Stomach (tissue), 9 donors: Measurements from ENCODE around the gene RASSF4. TPM values are rescaled to one million over a fixed set of nuclear protein-coding genes. Genes with fewer than 3 reads are reported as not detected.

Experiments used
- DNase-seq, 2 donors: peaks; one replicate each; pipeline versions ENCODE4 v3.0.0 to v3.0.0-alpha.2; 2013 to 2019
- H3K27ac ChIP-seq, 5 donors: fragments of 200-600 bp in 4 of 5; sonication (generic) in 4 of 5; one replicate each; pipeline ENCODE4 v1.5.1; 2013 to 2019; ENCODE audit warnings: mild to moderate bottlenecking in 1 of 5, moderate library complexity in 1 of 5
- H3K27me3 ChIP-seq, 3 donors: fragments of 200-600 bp; sonication (generic); one replicate each; pipeline ENCODE4 v1.5.1; 2017 to 2019; ENCODE audit warnings: mixed run types in 1 of 3
- H3K36me3 ChIP-seq, 4 donors: fragments of 200-600 bp; sonication (generic); 1 replicate in 3 of 4; 2 replicates in 1 of 4; pipeline ENCODE4 v1.5.1; 2016 to 2019
- H3K4me1 ChIP-seq, 4 donors: fragments of 200-600 bp; sonication (generic); one replicate each; pipeline ENCODE4 v1.5.1; 2016 to 2019
- H3K4me3 ChIP-seq, 4 donors: fragments of 200-600 bp; sonication (generic) in 3 of 4; one replicate each; pipeline ENCODE4 v1.5.1; 2016 to 2019; ENCODE audit warnings: mild to moderate bottlenecking in 1 of 4
- H3K9me3 ChIP-seq, 4 donors: fragments of 200-600 bp; sonication (generic); one replicate each; pipeline ENCODE4 v1.5.1; 2016 to 2019
- EP300 ChIP-seq: sonication (generic); formaldehyde crosslinking; IDR thresholded peaks from one replicate; pipeline ENCODE4 v1.6.1; 2017; ENCODE audit warnings: antibody characterized with exemption
- POLR2A ChIP-seq, 4 donors: fragments of 450-650 bp; IDR thresholded peaks; one replicate each; pipeline ENCODE4 v1.6.1; 2016; ENCODE audit warnings: antibody characterized with exemption in 4 of 4, control low read depth in 2 of 4, mild to moderate bottlenecking in 1 of 4, moderate library complexity in 1 of 4
- POLR2AphosphoS5 ChIP-seq, 3 donors: sonication (generic); formaldehyde crosslinking; IDR thresholded peaks; one replicate each; pipeline ENCODE4 v1.6.1; 2016; ENCODE audit warnings: antibody characterized with exemption in 3 of 3
- WGBS, 5 donors: extraction: QIAGEN DNeasy Blood & Tissue Kit in 3 of 5; methylation state at CpG; one replicate each; pipeline versions ENCODE4 v1.1.5 to v1.1.7; 2013 to 2018; 5-methylcytosine and 5-hydroxymethylcytosine counted together
- intact Hi-C: fragments of 100-400 bp; cut with DNase I; formaldehyde crosslinking; loops from one replicate; pipeline ENCODE4 v1.15.1; 2023; ENCODE audit warnings: low total_unique reads
- polyA plus RNA-seq, 3 donors: library from polyadenylated mRNA; stranded (reverse); fragments of 200-250 nt; gene quantifications; one replicate each; pipeline ENCODE4 v1.2.3, GENCODE V29; 2013
- total RNA-seq, 5 donors: library from RNA; depleted of rRNA; stranded (reverse); fragments of >200 nt; gene quantifications; one replicate each; pipeline versions ENCODE4 v1.1.0 to v1.2.3, GENCODE V29; 2014 to 2016
- TF ChIP-seq, protein P1 (sequence below), 7 experiments: fragments of 450-650 bp in 4 of 7; fragments of 200-600 bp in 3 of 7; sonication (generic) in 3 of 7; IDR thresholded peaks; one replicate each; pipeline ENCODE4 v1.5.1; 2016 to 2019; ENCODE audit warnings: antibody characterized with exemption in 7 of 7, control low read depth in 2 of 7, mild to moderate bottlenecking in 1 of 7
- donor health status: healthy with polysubstance abuse.
- donor health status: Bipolar disorder and iron deficiency.
- donor health status: healthy.

The RASSF4 gene
- total and polyA plus RNA-seq, 8 donors = 7.8 to 74.5 (median 14.6) TPM

DNA sequence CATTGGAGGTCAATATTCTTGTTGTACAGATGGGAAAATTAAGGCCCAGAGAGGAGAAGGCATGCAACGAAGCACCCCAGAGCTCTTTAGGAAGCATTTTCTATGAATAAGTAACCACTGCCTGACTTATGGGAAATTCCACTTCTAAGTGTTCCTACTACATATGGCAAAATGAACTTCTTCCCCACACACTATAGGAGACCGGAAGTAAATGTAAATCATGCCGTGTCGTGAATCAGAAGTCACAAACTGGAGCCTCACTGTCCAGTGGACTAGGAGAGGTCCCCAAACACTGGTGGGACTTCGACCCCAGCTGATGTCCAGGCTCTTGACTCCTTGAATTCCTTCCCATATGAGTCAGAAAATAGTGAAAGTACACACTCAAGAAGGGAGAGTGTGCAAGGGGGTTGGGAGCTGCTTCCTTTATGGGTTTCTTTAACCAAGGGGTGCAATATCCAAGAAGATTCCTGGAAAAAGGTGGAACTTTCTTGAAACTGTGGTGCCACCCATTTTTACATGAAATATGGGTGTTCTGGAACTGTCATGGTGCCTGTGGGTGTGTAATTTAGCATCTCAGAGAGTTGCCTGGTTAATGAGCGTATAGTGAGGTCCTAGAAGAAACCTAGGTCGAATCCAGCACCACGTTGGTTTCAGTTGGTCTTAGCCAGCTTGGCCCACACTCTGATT, 6.7 kb downstream of the RASSF4 start:
- Histone ChIP-seq H3K4me3 (no peak overlapping the region), H3K4me1 (peaks cover 36 to 82% (median 63%) of the 10 kb centered on the region in 4 donors), H3K27ac (peak overlapping the region in 3 of 5 donors; percentile 34 to 51 (median 39)), H3K36me3 (peaks cover 6 to 21% (median 17%) of the 10 kb centered on the region in 4 donors), H3K9me3 (no peaks in the 10 kb centered on the region), H3K27me3 (no peaks in the 10 kb centered on the region)
- intact Hi-C loops = loop anchor here (5.0 kb wide), 1 partner anchor 34 kb away; no protein-coding TSS in a partner anchor
- WGBS, 5 donors = 67 to 78% (median 78%) methylated on average over 8 of the region's 8 CpGs
- DNase-seq = no peak
- TF ChIP-seq POLR2AphosphoS5 (IDR thresholded peaks at IDR 0.05) = no peak
- TF ChIP-seq POLR2A (IDR thresholded peaks at IDR 0.05) = no peak
- TF ChIP-seq EP300 = no peak
- TF ChIP-seq, protein P1, sequence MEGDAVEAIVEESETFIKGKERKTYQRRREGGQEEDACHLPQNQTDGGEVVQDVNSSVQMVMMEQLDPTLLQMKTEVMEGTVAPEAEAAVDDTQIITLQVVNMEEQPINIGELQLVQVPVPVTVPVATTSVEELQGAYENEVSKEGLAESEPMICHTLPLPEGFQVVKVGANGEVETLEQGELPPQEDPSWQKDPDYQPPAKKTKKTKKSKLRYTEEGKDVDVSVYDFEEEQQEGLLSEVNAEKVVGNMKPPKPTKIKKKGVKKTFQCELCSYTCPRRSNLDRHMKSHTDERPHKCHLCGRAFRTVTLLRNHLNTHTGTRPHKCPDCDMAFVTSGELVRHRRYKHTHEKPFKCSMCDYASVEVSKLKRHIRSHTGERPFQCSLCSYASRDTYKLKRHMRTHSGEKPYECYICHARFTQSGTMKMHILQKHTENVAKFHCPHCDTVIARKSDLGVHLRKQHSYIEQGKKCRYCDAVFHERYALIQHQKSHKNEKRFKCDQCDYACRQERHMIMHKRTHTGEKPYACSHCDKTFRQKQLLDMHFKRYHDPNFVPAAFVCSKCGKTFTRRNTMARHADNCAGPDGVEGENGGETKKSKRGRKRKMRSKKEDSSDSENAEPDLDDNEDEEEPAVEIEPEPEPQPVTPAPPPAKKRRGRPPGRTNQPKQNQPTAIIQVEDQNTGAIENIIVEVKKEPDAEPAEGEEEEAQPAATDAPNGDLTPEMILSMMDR (IDR thresholded peaks at IDR 0.05) = no peak

DNA sequence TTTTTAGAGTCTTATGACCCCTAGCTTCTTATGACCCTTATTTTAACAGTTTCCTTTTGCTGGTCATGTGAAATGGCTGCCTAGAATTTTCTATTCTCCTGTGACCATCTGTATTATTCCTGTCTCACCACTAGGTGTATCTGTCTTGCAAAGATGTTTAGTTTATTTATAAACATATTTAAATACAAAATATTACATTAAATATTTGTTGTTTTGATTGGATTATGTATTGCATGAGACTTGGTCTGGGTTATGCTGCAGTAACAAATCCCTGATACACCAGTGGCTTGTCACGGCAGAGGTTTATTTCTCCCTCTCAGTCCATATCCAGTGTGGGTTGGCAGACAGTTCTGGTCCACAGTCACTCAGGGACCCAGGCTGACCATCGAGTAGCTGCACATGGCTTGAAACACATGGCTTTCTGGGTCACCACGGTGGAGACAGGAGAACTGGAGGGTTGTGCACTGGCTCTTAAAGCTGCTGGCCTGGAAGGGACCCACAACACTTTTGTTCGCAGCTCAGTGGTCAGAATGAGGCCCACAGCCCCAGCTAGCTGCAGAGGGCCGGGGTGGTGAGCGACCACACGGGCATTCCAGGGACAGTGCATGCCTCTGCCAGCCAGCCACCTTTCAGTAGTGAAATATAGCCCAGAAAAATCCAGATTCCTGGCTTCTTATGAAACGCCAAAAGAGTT, 7.4 kb downstream of the RASSF4 start:
- peak overlapping the region in 4 of 5 donors; percentile 39 to 70 (median 54) for H3K27ac ChIP-seq
- no peak for TF ChIP-seq EP300
- no peak for TF ChIP-seq POLR2A (IDR thresholded peaks at IDR 0.05)
- TF ChIP-seq, protein P1 (IDR thresholded peaks at IDR 0.05) = peak in 1 of 7 experiments; percentile 21
- peaks cover 9 to 28% (median 24%) of the 10 kb centered on the region in 4 donors for H3K36me3 ChIP-seq
- 92 to 96% (median 93%) methylated on average over 2 to 8 of the region's 8 CpGs for WGBS, 5 donors
- no peak overlapping the region for H3K4me3 ChIP-seq
- H3K4me1 ChIP-seq = peaks cover 36 to 76% (median 61%) of the 10 kb centered on the region in 4 donors
- H3K27me3 ChIP-seq = no peaks in the 10 kb centered on the region
- no peak for DNase-seq
- H3K9me3 ChIP-seq = no peaks in the 10 kb centered on the region
- intact Hi-C loops = loop anchor here (5.0 kb wide), 1 partner anchor 35 kb away; no protein-coding TSS in a partner anchor

DNA sequence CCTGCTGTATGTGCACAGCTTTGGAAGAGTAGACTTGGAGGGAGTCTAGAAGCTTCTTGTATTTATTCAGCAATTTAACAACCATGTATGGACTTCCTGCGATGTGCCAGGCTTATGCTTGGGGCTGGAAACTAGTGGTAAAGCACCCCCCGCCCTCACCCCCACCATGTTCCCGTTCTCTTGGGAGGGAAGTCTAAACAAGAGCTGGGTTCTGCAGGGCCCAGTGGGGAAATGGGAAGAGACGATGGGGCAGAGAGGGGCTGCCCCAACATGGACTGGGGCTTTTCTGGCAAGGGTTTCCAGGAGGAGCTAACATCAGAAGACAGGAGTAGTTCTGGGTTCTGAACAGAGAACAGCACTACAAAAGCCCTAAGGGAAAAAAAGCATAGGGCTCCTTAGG, 8.0 kb downstream of the RASSF4 start:
- Histone ChIP-seq H3K9me3 (no peaks in the 10 kb centered on the region), H3K4me1 (peaks cover 36 to 69% (median 58%) of the 10 kb centered on the region in 4 donors), H3K36me3 (peaks cover 9 to 34% (median 28%) of the 10 kb centered on the region in 4 donors), H3K27ac (peak overlapping the region in 4 of 5 donors; percentile 39 to 70 (median 54)), H3K4me3 (no peak overlapping the region), H3K27me3 (no peaks in the 10 kb centered on the region)
- 76 to 87% (median 85%) methylated on average over 4 of the region's 4 CpGs for WGBS, 5 donors
- DNase-seq = no peak
- TF ChIP-seq EP300 (no peak), POLR2AphosphoS5 (IDR thresholded peaks at IDR 0.05) (no peak), POLR2A (IDR thresholded peaks at IDR 0.05) (no peak)
- TF ChIP-seq, protein P1 (IDR thresholded peaks at IDR 0.05) = no peak
- intact Hi-C loops = loop anchor here (5.0 kb wide), 1 partner anchor 35 kb away; no protein-coding TSS in a partner anchor

DNA sequence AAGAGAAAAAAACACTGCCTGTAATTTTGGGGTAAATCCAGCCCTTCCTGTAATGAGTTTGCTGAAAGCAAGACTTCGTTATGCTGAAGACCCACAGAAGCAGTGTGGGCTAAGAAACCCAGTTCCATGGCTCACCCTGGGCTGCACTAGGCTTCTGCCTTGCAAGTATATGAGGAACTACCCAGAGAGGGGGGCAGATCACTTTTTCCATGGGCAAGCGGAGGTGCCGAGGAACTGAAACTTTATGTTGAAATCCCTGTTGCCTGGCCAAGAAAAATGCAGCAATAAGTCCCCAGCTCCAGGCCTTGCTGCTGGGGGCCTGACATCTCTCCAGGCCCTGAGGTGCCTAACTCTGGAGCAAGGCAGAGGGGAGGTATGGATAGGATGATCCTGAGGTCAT, 8.5 kb downstream of the RASSF4 start:
- Histone ChIP-seq H3K4me1 (peaks cover 38 to 68% (median 60%) of the 10 kb centered on the region in 4 donors), H3K4me3 (peak overlapping the region in 1 of 4 donors; percentile 3), H3K36me3 (peaks cover 9 to 39% (median 30%) of the 10 kb centered on the region in 4 donors), H3K9me3 (no peaks in the 10 kb centered on the region), H3K27ac (peak overlapping the region in 4 of 5 donors; percentile 39 to 70 (median 54)), H3K27me3 (no peaks in the 10 kb centered on the region)
- intact Hi-C loops = loop anchor here (5.0 kb wide), 1 partner anchor 36 kb away; no protein-coding TSS in a partner anchor
- WGBS, 5 donors = 51 to 80% (median 66%) methylated on average over 3 of the region's 3 CpGs
- TF ChIP-seq, protein P1 (IDR thresholded peaks at IDR 0.05) = no peak
- TF ChIP-seq EP300 (no peak), POLR2AphosphoS5 (IDR thresholded peaks at IDR 0.05) (no peak), POLR2A (IDR thresholded peaks at IDR 0.05) (no peak)
- DNase-seq = no peak
